AG04449 (cell line): ENCODE data around the gene NTM.

Experiments used
- CTCF ChIA-PET: fragments of 350-600 bp; formaldehyde crosslinking; extraction: SDS; loops from one replicate; lab custom pipeline; 2021; ENCODE audit warnings: antibody characterized with exemption; lab: Yijun Ruan, JAX
- POLR2A ChIA-PET: fragments of 400-600, 350-600 bp; formaldehyde crosslinking; extraction: SDS; loops from one replicate; lab custom pipeline; 2020; ENCODE audit warnings: antibody characterized with exemption, inconsistent platforms; lab: Yijun Ruan, JAX
- DNase-seq: peaks from one replicate; pipeline ENCODE4 v3.0.0-alpha.2; 2010; ENCODE audit warnings: low read depth, low spot score
- H3K4me3 ChIP-seq: 2 replicates; pipeline ENCODE4 v1.5.1; 2011; ENCODE audit warnings: low read depth, mild to moderate bottlenecking, control low read depth, low read length
- TF ChIP-seq, protein P1 (sequence below): IDR thresholded peaks from one replicate; pipeline ENCODE4 v1.5.1; 2011; ENCODE audit warnings: mild to moderate bottlenecking, moderate library complexity, low read length, control low read depth, inconsistent platforms; ENCODE audit not compliant: insufficient read depth; ENCODE audit errors: missing control alignments

The NTM gene

GRCh38 chr11:131951121-131951520, 580.7 kb downstream of the NTM start:
- CTCF ChIA-PET: interaction anchor here (1.0 kb wide), 1 partner anchor 26 kb away, joined by 4 read pairs; no protein-coding TSS in a partner anchor
- TF ChIP-seq, protein P1, sequence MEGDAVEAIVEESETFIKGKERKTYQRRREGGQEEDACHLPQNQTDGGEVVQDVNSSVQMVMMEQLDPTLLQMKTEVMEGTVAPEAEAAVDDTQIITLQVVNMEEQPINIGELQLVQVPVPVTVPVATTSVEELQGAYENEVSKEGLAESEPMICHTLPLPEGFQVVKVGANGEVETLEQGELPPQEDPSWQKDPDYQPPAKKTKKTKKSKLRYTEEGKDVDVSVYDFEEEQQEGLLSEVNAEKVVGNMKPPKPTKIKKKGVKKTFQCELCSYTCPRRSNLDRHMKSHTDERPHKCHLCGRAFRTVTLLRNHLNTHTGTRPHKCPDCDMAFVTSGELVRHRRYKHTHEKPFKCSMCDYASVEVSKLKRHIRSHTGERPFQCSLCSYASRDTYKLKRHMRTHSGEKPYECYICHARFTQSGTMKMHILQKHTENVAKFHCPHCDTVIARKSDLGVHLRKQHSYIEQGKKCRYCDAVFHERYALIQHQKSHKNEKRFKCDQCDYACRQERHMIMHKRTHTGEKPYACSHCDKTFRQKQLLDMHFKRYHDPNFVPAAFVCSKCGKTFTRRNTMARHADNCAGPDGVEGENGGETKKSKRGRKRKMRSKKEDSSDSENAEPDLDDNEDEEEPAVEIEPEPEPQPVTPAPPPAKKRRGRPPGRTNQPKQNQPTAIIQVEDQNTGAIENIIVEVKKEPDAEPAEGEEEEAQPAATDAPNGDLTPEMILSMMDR: no peak
- POLR2A ChIA-PET: no interaction called here
- no peak for DNase-seq
- H3K4me3 ChIP-seq: no peak overlapping the region

DNA sequence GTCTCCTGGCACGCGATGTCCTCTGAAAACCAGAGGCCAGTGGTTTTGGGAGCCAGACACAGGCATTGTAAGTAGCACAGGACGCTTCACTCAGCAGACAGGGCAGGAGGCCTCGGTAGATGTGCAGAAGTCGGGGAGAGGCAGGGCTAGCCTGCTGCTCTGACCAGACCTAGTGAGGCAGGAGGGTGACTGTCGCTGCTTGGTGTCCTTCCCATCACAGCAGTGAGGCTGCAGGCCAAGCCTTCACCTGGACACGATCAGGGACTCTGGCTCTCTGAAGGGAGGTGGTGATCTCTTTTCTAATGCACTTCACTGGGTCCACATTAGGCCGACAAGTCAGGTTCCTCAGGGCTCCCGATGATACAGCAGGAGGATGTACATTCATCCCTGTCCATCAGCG, 583.7 kb downstream of the NTM start:
- ChIA-PET POLR2A (no interaction called here), CTCF (no interaction called here)
- no peak overlapping the region for H3K4me3 ChIP-seq
- TF ChIP-seq, protein P1: no peak
- DNase-seq: no peak

DNA sequence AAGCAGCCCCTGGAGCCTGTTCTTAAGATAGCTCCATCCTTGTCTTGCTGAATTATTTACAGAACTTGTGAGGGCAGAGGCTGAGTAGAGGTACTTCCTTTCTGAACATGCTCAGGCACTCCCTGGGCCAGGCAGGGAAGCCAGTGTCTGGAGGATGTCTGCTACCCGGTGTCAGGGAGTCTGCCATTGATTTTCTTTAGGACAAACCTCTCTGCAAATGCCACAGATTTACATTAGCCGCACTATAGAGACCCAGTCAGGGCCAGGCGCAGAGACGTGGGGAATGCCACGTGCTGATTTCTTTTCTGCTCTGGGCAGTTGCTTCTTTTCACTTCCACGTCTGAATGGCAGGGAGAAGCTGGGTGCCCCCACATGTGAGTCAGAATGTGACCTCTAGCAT, 585.5 kb downstream of the NTM start:
- TF ChIP-seq, protein P1: no peak
- ChIA-PET POLR2A (no interaction called here), CTCF (interaction anchor here (0.8 to 1.1 kb wide), 3 partner anchors 11 to 171 kb away, joined by 3 read pairs; no protein-coding TSS in a partner anchor)
- H3K4me3 ChIP-seq: no peak overlapping the region
- DNase-seq: no peak

GRCh38 chr11:131957201-131957600, 586.8 kb downstream of the NTM start:
- TF ChIP-seq, protein P1: no peak
- H3K4me3 ChIP-seq: no peak overlapping the region
- ChIA-PET POLR2A (no interaction called here), CTCF (no interaction called here)
- no peak for DNase-seq

GRCh38 chr11:131957875-131958274, 587.5 kb downstream of the NTM start:
- ChIA-PET POLR2A (no interaction called here), CTCF (no interaction called here)
- H3K4me3 ChIP-seq: no peak overlapping the region
- DNase-seq: no peak
- TF ChIP-seq, protein P1: no peak

DNA sequence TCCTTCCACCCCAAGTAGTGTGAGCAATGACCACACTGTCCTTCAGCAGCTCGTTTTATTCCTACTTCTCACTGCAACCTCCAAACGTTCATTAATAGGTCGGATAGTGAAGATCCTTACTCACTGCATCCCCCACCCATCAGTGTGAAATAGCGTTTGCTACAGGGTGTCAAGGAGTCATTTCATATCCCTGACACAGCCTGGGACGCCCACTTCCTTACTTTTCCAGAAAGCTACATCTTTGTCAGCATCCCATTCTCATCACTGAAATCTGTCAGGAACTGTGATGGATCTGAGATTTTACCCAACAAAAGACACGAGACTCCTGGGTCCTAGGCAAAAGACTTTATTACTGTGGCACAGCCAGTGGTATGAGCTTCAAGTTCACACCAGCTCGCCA, 592.4 kb downstream of the NTM start:
- DNase-seq: no peak
- TF ChIP-seq, protein P1: no peak
- H3K4me3 ChIP-seq: no peak overlapping the region
- ChIA-PET POLR2A (no interaction called here), CTCF (no interaction called here)
